ENCODE results near the gene MPND.
"Not testable (repeated sequence)": the region's sequence is repeated elsewhere in the genome, so short reads cannot be mapped to it uniquely, and the experiment has no call there.

DNA sequence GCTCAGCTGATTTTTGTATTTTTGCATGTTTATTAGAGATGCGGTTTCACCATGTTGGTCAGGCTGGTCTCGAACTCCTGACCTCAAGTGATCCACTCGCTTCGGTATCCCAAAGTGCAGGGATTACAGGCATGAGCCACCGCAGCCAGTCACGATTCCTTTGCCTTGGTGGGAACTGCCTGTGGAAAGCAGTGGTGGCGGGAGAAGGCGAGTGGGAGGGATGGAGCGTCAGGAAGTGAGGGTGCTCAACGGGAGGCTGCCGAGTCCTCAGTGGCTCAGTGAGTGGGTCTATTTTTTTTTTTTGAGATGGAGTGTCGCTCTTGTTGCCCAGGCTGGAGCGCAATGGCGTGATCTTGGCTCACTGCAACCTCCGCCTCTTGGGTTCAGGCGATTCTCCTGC lies 5.9 kb downstream of the MPND start:
- TF ChIP-seq, protein P1, sequence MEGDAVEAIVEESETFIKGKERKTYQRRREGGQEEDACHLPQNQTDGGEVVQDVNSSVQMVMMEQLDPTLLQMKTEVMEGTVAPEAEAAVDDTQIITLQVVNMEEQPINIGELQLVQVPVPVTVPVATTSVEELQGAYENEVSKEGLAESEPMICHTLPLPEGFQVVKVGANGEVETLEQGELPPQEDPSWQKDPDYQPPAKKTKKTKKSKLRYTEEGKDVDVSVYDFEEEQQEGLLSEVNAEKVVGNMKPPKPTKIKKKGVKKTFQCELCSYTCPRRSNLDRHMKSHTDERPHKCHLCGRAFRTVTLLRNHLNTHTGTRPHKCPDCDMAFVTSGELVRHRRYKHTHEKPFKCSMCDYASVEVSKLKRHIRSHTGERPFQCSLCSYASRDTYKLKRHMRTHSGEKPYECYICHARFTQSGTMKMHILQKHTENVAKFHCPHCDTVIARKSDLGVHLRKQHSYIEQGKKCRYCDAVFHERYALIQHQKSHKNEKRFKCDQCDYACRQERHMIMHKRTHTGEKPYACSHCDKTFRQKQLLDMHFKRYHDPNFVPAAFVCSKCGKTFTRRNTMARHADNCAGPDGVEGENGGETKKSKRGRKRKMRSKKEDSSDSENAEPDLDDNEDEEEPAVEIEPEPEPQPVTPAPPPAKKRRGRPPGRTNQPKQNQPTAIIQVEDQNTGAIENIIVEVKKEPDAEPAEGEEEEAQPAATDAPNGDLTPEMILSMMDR (conservative IDR thresholded peaks at IDR 0.05): not testable (repeated sequence)
- not testable (repeated sequence) for TF ChIP-seq ZFX (IDR thresholded peaks at IDR 0.05)
